Epithelial cell of proximal tubule (primary cell): ENCODE data around the gene ADAMTS9. TPM values are rescaled to one million over a fixed set of nuclear protein-coding genes. Genes with fewer than 3 reads are reported as not detected.

Source experiments
- DNase-seq: peaks from one replicate; pipeline ENCODE4 v3.0.0-alpha.2; 2011; ENCODE audit warnings: low read depth
- H3K4me3 ChIP-seq: 2 replicates; pipeline ENCODE4 v1.5.1; 2011; ENCODE audit warnings: low read depth, mild to moderate bottlenecking, low read length
- total RNA-seq: library from RNA; depleted of rRNA; stranded (reverse); fragments of >200 nt; gene quantifications from 2 replicates; pipeline ENCODE4 v1.2.3, GENCODE V29; 2015
- TF ChIP-seq, protein P1 (sequence below): conservative IDR thresholded peaks from 2 replicates; pipeline ENCODE4 v1.5.1; 2012; ENCODE audit warnings: low read depth, mild to moderate bottlenecking, low read length

ADAMTS9 gene
- total RNA-seq, 1 donor from 2014 or later = 92.7 TPM

DNA sequence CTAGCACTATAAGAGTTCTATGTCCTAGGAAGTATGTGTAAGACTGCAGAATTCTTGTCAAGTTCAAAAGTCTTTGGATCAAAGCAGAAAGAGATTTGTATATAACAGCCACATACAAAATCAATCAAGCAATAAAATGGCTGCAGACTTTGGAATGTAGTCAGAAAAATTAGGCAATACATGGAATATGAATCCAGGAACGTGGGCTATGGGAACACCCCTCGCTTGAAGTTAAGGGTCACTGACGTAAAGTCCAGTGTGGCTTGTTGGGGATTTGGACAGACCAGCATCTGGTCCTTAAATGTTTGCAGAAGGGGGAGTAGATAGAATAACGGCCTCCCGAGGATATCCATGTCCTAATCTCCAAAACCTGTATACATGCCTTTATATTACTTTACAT, 178.6 kb downstream of the ADAMTS9 start:
- H3K4me3 ChIP-seq = no peak overlapping the region
- TF ChIP-seq, protein P1, sequence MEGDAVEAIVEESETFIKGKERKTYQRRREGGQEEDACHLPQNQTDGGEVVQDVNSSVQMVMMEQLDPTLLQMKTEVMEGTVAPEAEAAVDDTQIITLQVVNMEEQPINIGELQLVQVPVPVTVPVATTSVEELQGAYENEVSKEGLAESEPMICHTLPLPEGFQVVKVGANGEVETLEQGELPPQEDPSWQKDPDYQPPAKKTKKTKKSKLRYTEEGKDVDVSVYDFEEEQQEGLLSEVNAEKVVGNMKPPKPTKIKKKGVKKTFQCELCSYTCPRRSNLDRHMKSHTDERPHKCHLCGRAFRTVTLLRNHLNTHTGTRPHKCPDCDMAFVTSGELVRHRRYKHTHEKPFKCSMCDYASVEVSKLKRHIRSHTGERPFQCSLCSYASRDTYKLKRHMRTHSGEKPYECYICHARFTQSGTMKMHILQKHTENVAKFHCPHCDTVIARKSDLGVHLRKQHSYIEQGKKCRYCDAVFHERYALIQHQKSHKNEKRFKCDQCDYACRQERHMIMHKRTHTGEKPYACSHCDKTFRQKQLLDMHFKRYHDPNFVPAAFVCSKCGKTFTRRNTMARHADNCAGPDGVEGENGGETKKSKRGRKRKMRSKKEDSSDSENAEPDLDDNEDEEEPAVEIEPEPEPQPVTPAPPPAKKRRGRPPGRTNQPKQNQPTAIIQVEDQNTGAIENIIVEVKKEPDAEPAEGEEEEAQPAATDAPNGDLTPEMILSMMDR = no peak
- DNase-seq = no peak

DNA sequence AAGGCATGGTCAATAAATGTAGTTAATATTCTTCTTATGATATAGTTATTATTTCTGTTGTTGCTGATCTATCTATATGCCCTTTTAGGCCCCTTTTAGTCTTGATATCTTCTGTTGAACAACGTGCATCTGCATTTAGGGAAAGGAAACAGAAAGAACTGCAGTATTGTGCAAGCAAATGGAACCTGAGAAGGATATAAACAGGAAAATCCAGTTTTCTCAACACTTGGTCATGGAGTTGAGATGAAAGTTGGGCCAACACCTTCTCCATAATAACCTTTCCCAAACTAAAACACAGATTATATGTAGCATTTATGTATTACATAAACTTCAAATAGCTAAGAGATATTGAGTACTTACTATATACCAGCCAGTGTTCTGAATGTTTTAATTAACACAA, 179.7 kb downstream of the ADAMTS9 start:
- H3K4me3 ChIP-seq = no peak overlapping the region
- DNase-seq = no peak
- TF ChIP-seq, protein P1 = no peak

DNA sequence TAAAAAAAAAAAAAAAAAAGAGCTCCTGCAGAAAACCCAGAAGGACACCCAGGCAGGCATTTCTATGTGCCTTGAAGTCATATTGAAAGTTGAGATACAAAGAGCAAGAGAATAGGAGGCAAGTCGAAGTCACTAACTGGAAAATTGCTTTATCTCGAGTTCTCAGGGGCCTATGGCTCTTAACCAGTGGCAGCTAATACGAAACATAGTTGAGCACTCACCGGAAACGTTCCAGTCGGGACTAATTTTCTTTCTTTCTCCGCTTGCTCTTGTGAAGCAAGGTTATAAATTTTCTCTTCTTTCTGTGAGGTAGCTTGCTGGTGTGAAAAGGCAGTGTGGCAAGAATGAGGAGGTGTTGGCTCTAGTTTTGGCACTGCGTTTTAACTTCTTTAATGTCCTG, 181.5 kb downstream of the ADAMTS9 start:
- H3K4me3 ChIP-seq = no peak overlapping the region
- DNase-seq = no peak
- TF ChIP-seq, protein P1 = no peak

DNA sequence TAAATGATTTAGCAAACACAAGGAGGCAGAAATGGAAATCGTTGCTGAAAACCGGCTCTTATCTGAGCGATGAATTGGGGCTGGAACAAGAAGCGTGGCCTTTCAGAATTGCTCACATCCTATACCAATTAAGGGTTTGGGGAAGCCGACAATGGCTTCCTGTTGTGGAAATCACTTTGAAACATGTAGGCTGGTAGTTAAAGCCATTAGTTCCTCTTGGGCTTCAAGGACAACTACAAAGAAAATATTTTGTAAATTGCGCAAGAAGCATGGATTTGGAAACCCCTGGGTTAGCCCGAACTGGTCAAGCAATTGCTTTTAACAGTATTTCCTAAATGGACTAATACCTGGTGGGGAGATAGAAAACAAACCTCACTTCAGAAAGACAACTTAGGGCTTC, 182.4 kb downstream of the ADAMTS9 start:
- no peak for DNase-seq
- no peak overlapping the region for H3K4me3 ChIP-seq

DNA sequence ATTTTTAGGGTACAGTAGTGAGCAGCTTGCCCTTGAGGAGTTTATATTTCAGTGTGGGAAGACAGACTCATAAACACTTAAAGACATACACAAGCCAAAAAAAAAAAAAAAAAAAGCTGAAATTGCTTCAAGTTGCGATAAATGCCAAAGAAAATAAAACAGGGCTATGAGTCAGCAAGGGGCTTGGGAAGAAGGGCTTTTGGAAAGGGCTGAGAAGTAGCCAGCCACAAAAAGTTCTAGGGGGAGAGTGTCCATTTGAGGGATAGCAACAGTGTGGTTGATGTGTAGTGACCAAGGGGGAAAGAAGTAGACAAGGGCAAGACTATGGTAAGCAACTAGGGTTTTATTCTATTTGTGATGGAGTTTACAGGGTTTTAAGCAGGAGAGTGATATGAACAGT, 185.5 kb downstream of the ADAMTS9 start:
- TF ChIP-seq, protein P1 = no peak
- DNase-seq = no peak
- no peak overlapping the region for H3K4me3 ChIP-seq

More for the DNA sequence above, 182.4 kb downstream of the ADAMTS9 start:
- TF ChIP-seq, protein P1 = no peak

DNA sequence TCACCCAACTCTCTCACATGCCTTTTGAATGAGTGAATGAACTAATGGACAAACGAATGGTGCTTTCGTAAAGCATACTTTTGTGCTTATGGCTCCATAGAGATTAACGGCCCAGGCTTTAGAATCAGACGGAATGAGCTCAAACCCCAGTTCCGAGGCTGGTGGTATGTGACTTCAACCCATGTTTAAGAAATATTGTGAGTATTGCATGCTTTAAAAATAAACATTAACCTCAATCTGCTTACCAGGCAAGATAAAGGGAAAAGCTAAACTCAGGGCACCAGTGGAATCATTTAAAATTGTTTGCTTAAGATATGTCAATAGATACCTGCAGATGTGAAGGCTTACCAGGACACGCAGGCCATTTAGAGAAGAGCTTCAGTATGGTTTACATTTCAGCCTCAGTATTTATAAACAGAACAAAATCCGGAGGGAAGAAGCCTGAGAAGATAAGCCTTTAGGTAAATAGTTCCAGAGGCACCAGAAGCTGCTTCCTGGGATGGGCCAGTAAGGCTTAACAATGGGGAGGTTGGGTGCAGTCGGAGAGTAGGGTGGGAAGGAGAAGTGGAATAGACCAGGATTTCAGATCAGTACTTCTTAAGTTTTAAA, 186.4 kb downstream of the ADAMTS9 start:
- DNase-seq = no peak
- no peak overlapping the region for H3K4me3 ChIP-seq
- TF ChIP-seq, protein P1 = no peak

DNA sequence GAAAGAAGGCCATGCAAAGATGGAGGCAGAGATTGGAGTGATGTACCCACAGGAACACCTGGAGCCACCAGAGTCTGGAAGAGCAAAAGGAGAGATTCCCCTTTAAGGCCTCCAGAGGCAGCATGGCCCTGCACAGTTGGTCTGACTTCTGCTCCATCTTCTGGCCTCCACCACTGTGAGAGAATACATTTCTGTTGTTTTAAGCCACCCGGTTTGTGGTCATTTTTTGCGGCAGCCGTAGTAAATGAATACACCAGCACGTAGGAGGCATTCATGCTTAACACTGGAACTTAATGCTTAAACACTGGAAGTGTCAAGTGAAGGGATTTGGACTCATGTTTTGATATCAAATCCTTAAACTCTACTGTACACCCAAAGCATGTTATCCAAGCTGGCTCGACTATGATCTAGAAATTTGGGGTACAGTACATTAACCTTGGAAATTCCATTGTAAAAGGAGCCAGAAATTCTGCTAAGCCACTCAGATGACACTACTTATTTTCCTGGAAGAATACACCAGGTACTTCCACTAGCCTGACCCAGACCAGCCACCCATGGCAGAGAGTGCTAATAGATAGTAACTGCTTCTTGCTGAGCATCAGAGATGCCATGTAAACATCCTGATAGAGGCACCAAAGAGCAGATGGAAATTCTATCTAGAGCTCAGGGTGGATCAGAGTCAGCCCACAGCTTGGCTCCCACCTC, 190.9 kb downstream of the ADAMTS9 start:
- DNase-seq = peak; percentile 50
- TF ChIP-seq, protein P1 = peak; percentile 44
- no peak overlapping the region for H3K4me3 ChIP-seq
